H1 (cell line): ENCODE data around the gene OSBP2. TPM values are rescaled to one million over a fixed set of nuclear protein-coding genes. Genes with fewer than 3 reads are reported as not detected.

Experiments
- CTCF ChIA-PET: fragments of 300-600 bp; sonication (Branson Sonifier 250); formaldehyde crosslinking; loops from one replicate; lab custom pipeline; 2021; ENCODE audit not compliant: partially characterized antibody; lab: Charles Lee
- POLR2A ChIA-PET: fragments of 300-600 bp; sonication (Branson Sonifier 250); formaldehyde crosslinking; loops from one replicate; lab custom pipeline; 2021; ENCODE audit warnings: inconsistent platforms; ENCODE audit not compliant: partially characterized antibody; lab: Charles Lee
- DNase-seq, 2 experiments: peaks; one replicate each; pipeline versions ENCODE4 v3.0.0 to v3.0.0-alpha.2; 2010 to 2022; ENCODE audit warnings: low spot score in 2 of 2, low read depth in 1 of 2, mixed read lengths in 1 of 2
- FAIRE-seq: peaks from 2 replicates; lab custom pipeline; 2011; peaks lifted over from hg19 to GRCh38; lab: Jason Lieb, UNC
- H2AFZ ChIP-seq: 2 replicates; pipeline ENCODE4 v1.8.1; 2012; ENCODE audit warnings: low read length, inconsistent platforms
- H2AK5ac ChIP-seq: 2 replicates; pipeline ENCODE4 v1.6.1; 2013; ENCODE audit warnings: low read depth, low read length
- H2BK120ac ChIP-seq: replicated peaks from 2 replicates; pipeline ENCODE3; 2013; ENCODE audit warnings: low read depth, low read length, inconsistent platforms
- H2BK12ac ChIP-seq: 2 replicates; pipeline ENCODE4 v1.6.1; 2013; ENCODE audit warnings: low read depth, low read length
- H2BK15ac ChIP-seq: 2 replicates; pipeline ENCODE4 v1.6.1; 2013; ENCODE audit warnings: low read length
- H2BK20ac ChIP-seq: 2 replicates; pipeline ENCODE4 v1.6.1; 2013; ENCODE audit warnings: low read length
- H2BK5ac ChIP-seq: 2 replicates; pipeline ENCODE4 v1.6.1; 2013; ENCODE audit warnings: low read depth, low read length
- H3K14ac ChIP-seq: 2 replicates; pipeline ENCODE4 v1.6.1; 2013; ENCODE audit warnings: inconsistent platforms; ENCODE audit not compliant: insufficient read length
- H3K18ac ChIP-seq: 2 replicates; pipeline ENCODE4 v1.6.1; 2013; ENCODE audit warnings: low read length; ENCODE audit errors: extremely low read depth
- H3K23ac ChIP-seq: 2 replicates; pipeline ENCODE4 v1.6.1; 2013; ENCODE audit warnings: inconsistent platforms; ENCODE audit not compliant: insufficient read length
- H3K23me2 ChIP-seq: 2 replicates; pipeline ENCODE4 v1.6.1; 2013; ENCODE audit warnings: low read depth, low read length
- H3K27ac ChIP-seq: 2 replicates; pipeline ENCODE4 v1.6.1; 2011; ENCODE audit warnings: low read depth, low read length, inconsistent platforms
- H3K27me3 ChIP-seq, 4 experiments: replicated peaks in 1 of 4; 1 replicate in 1 of 4; 2 replicates in 3 of 4; pipeline versions ENCODE4 v1.6.1 to v1.8.1; 2011 to 2013; ENCODE audit warnings: low read length in 3 of 4, mild to moderate bottlenecking in 3 of 4, inconsistent platforms in 2 of 4, mixed read lengths in 2 of 4, moderate library complexity in 1 of 4; ENCODE audit not compliant: control insufficient read depth in 3 of 4, insufficient read depth in 3 of 4; ENCODE audit errors: extremely low read depth in 1 of 4
- H3K36me3 ChIP-seq, 4 experiments: 2 replicates each; pipeline versions ENCODE4 v1.6.1 to v1.8.1; 2011 to 2013; ENCODE audit warnings: mild to moderate bottlenecking in 4 of 4, low read length in 3 of 4, moderate library complexity in 2 of 4, control low read depth in 1 of 4, inconsistent platforms in 1 of 4; ENCODE audit not compliant: insufficient read depth in 4 of 4, control insufficient read depth in 2 of 4
- H3K4ac ChIP-seq: replicated peaks from 2 replicates; pipeline ENCODE3; 2013; ENCODE audit warnings: low read length, low read depth, mixed read lengths, inconsistent platforms; ENCODE audit not compliant: insufficient read length
- H3K4me1 ChIP-seq, 4 experiments: replicated peaks in 1 of 4; 1 replicate in 1 of 4; 2 replicates in 3 of 4; pipeline versions ENCODE4 v1.6.1 to v1.8.1; 2011 to 2013; ENCODE audit warnings: low read length in 3 of 4, inconsistent platforms in 2 of 4, mixed read lengths in 1 of 4; ENCODE audit not compliant: insufficient read depth in 4 of 4, control insufficient read depth in 3 of 4
- H3K4me2 ChIP-seq, 2 experiments: 2 replicates each; pipeline versions ENCODE4 v1.6.1 to v1.8.1; 2011 to 2013; ENCODE audit warnings: low read depth in 2 of 2, low read length in 2 of 2, control low read depth in 1 of 2, inconsistent platforms in 1 of 2, mild to moderate bottlenecking in 1 of 2; ENCODE audit not compliant: insufficient read depth in 1 of 2
- H3K4me3 ChIP-seq, 4 experiments: fragments of 200-600, 300-600 bp in 1 of 4; sonication (generic), shearing (Covaris generic), sonication (Bioruptor Twin) in 1 of 4; 2 replicates each; pipeline versions ENCODE4 v1.5.1 to v1.8.1; 2011 to 2016; ENCODE audit warnings: low read length in 4 of 4, low read depth in 3 of 4, control low read depth in 2 of 4, inconsistent platforms in 2 of 4, mild to moderate bottlenecking in 2 of 4, mixed read lengths in 1 of 4, moderate library complexity in 1 of 4; ENCODE audit not compliant: insufficient read depth in 2 of 4; ENCODE audit errors: extremely low read depth in 1 of 4
- H3K56ac ChIP-seq: replicated peaks from 2 replicates; pipeline ENCODE3; 2013; ENCODE audit warnings: low read depth, mild to moderate bottlenecking, mixed read lengths, low read length, inconsistent platforms; ENCODE audit not compliant: insufficient read length
- H3K79me1 ChIP-seq: 2 replicates; pipeline ENCODE4 v1.6.1; 2013; ENCODE audit warnings: low read depth, low read length, control low read depth
- H3K79me2 ChIP-seq, 2 experiments: 2 replicates each; pipeline versions ENCODE4 v1.6.1 to v1.8.1; 2012 to 2013; ENCODE audit warnings: low read length in 2 of 2, mild to moderate bottlenecking in 2 of 2, inconsistent platforms in 1 of 2; ENCODE audit not compliant: insufficient read depth in 2 of 2, control insufficient read depth in 1 of 2
- H3K9ac ChIP-seq, 4 experiments: replicated peaks in 1 of 4; 1 replicate in 1 of 4; 2 replicates in 3 of 4; pipeline versions ENCODE4 v1.6.1 to v1.8.1; 2011 to 2013; ENCODE audit warnings: low read depth in 3 of 4, low read length in 3 of 4, control low read depth in 2 of 4, mild to moderate bottlenecking in 2 of 4, moderate library complexity in 2 of 4, inconsistent platforms in 1 of 4; ENCODE audit errors: extremely low read depth in 1 of 4
- H3K9me3 ChIP-seq, 2 experiments: 2 replicates each; pipeline versions ENCODE4 v1.6.1 to v1.8.1; 2012 to 2013; ENCODE audit warnings: mild to moderate bottlenecking in 2 of 2, moderate library complexity in 2 of 2, control low read depth in 1 of 2, inconsistent platforms in 1 of 2, low read depth in 1 of 2, low read length in 1 of 2, mixed read lengths in 1 of 2; ENCODE audit not compliant: insufficient read depth in 2 of 2
- H4K20me1 ChIP-seq, 2 experiments: replicated peaks in 1 of 2; 2 replicates each; pipeline versions ENCODE3 to v1.8.1; 2011 to 2013; ENCODE audit warnings: inconsistent platforms in 2 of 2, low read length in 2 of 2, mild to moderate bottlenecking in 1 of 2; ENCODE audit not compliant: insufficient read depth in 2 of 2, control insufficient read depth in 1 of 2
- H4K5ac ChIP-seq: 2 replicates; pipeline ENCODE4 v1.6.1; 2013; ENCODE audit warnings: low read length, low read depth, mixed read lengths, inconsistent platforms; ENCODE audit not compliant: insufficient read length
- H4K8ac ChIP-seq: 2 replicates; pipeline ENCODE4 v1.8.0; 2013; ENCODE audit warnings: mild to moderate bottlenecking, moderate library complexity, low read length, inconsistent platforms; ENCODE audit not compliant: insufficient read depth; ENCODE audit errors: extremely low read depth
- H4K91ac ChIP-seq: replicated peaks from 2 replicates; pipeline ENCODE3; 2013; ENCODE audit warnings: low read length, mixed read lengths, inconsistent platforms; ENCODE audit not compliant: insufficient read length
- ASH2L ChIP-seq: fragments of 200-600, 300-600 bp; sonication (generic); IDR thresholded peaks from one replicate; pipeline ENCODE4 v1.7.1; 2017; ENCODE audit warnings: low read length
- BACH1 ChIP-seq: IDR thresholded peaks from 2 replicates; pipeline ENCODE4 v1.6.1; 2012; ENCODE audit warnings: low read length, improper control_type of control experiment
- CBX5 ChIP-seq: fragments of 300-800, 300-1000 bp; sonication (generic); IDR thresholded peaks from 2 replicates; pipeline ENCODE4 v1.7.1; 2016; ENCODE audit warnings: antibody characterized with exemption, low read length, low read depth
- CHD2 ChIP-seq: IDR thresholded peaks from 2 replicates; pipeline ENCODE4 v1.6.1; 2012; ENCODE audit warnings: low read length, improper control_type of control experiment
- EGR1 ChIP-seq: IDR thresholded peaks from 2 replicates; pipeline ENCODE4 v1.6.1; 2011; ENCODE audit warnings: low read depth, low read length, borderline replicate concordance
- EP300 ChIP-seq, 2 experiments: IDR thresholded peaks; 1 replicate in 1 of 2; 2 replicates in 1 of 2; pipeline ENCODE4 v1.6.1; 2011 to 2012; ENCODE audit warnings: low read depth in 2 of 2, low read length in 2 of 2, mild to moderate bottlenecking in 2 of 2, borderline replicate concordance in 1 of 2, inconsistent platforms in 1 of 2, moderate library complexity in 1 of 2
- PHF8 ChIP-seq: fragments of 200-600 bp; sonication (generic); conservative IDR thresholded peaks from 2 replicates; pipeline ENCODE4 v1.7.1; 2012; ENCODE audit warnings: low read depth, mild to moderate bottlenecking, inconsistent platforms, low read length, moderate library complexity
- RXRA ChIP-seq: IDR thresholded peaks from 2 replicates; pipeline ENCODE4 v1.6.1; 2011; ENCODE audit warnings: low read depth, mild to moderate bottlenecking, low read length, moderate library complexity; ENCODE audit not compliant: insufficient read depth
- SP1 ChIP-seq: IDR thresholded peaks from 2 replicates; pipeline ENCODE4 v1.6.1; 2011; ENCODE audit warnings: low read depth, low read length
- SP4 ChIP-seq: IDR thresholded peaks from 2 replicates; pipeline ENCODE4 v1.6.1; 2012; ENCODE audit warnings: low read length, inconsistent platforms
- TEAD4 ChIP-seq: IDR thresholded peaks from 2 replicates; pipeline ENCODE4 v1.6.1; 2012; ENCODE audit warnings: low read depth, low read length, inconsistent platforms, mixed read lengths
- YY1 ChIP-seq: IDR thresholded peaks from 2 replicates; pipeline ENCODE4 v1.6.1; 2011; ENCODE audit warnings: low read depth, mild to moderate bottlenecking, low read length
- WGBS, 2 experiments: shearing (Covaris generic) in 1 of 2; methylation state at CpG; one replicate each; pipeline versions ENCODE4 v1.1.6 to v1.1.7; 2013 to 2015; ENCODE audit warnings: low lambda C conversion rate in 2 of 2, mixed read lengths in 2 of 2, inconsistent platforms in 1 of 2, low coverage in 1 of 2, missing lambda C conversion rate in 1 of 2; ENCODE audit not compliant: insufficient replicate concordance in 2 of 2, insufficient coverage in 1 of 2, insufficient read length in 1 of 2; ENCODE audit errors: extremely low coverage in 1 of 2, missing lambda C conversion rate in 1 of 2; 5-methylcytosine and 5-hydroxymethylcytosine counted together
- polyA plus RNA-seq, 7 experiments: library from polyadenylated mRNA; depleted of rRNA in 3 of 7; stranded (reverse) in 5 of 7; unstranded in 2 of 7; fragments of >200 nt in 5 of 7; fragments of 200-250 nt in 2 of 7; gene quantifications; 1 replicate in 5 of 7; 2 replicates in 1 of 7; 4 replicates in 1 of 7; pipeline versions ENCODE4 v1.2.1 to v1.2.3, GENCODE V29; 2011 to 2013; ENCODE audit warnings: missing spikeins in 2 of 7, mixed read lengths in 2 of 7
- total RNA-seq: library from RNA; stranded (reverse); fragmentation: NEBNext Ultra II Directional; extraction: Animal tissue kit (Norgen Biotek cat#: 25700); gene quantifications from 2 replicates; pipeline ENCODE4 v1.2.1, GENCODE V29; 2021
- TF ChIP-seq, protein P1 (sequence below): IDR thresholded peaks from 2 replicates; pipeline ENCODE4 v1.6.1; 2012; ENCODE audit warnings: inconsistent platforms
- TF ChIP-seq, protein P2 (sequence below): IDR thresholded peaks from 2 replicates; pipeline ENCODE4 v1.6.1; 2011; ENCODE audit warnings: low read depth, mild to moderate bottlenecking, low read length; ENCODE audit not compliant: insufficient read depth

Gene OSBP2
- total and polyA plus RNA-seq, 2 of the 8 experiments (the other 6 are each of a cell fraction or from before 2014, with no cell fraction given): 3.4 to 3.7 TPM

DNA sequence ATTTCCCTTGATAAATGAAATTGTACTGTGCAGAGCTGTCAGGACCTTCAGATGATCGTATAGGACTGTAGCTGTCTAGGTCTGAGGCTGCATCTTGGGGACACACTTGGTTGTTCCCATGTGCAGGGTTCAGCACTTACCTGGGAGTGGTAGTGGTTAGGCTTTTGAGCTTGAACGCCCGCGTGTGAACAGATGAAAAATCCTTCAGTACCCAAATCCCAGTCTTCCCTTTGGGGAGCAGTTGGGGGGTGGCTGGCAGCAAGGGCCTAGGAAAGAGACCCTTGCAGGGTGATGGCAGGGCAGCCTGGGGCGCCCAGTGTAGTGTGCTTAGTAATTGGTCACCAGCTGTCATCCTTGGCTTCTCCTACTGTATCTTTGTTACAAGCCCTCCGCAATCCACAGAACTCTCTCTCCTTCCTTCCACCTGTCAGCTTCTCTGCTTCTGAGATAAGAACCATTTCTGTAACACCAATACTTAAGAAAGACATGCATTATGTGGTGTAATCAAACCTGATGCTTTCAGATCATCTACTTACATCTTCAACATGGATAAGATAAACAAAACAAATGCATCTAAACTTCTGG is 209.3 kb downstream of the OSBP2 start:
- H3K23me2 ChIP-seq: no peaks in the 10 kb centered on the region
- CTCF ChIA-PET: interaction anchor here (0.6 to 1.8 kb wide), 4 partner anchors 13 to 349 kb away, joined by 3 to 7 read pairs (median 3); no protein-coding TSS in a partner anchor
- H2BK5ac ChIP-seq: no peak overlapping the region
- peaks cover 3 to 55% (median 20%) of the 10 kb centered on the region in 4 experiments; a peak in 6 of 8 replicates for H3K36me3 ChIP-seq
- no peak overlapping the region for H4K91ac ChIP-seq
- H3K79me1 ChIP-seq: no peaks in the 10 kb centered on the region
- H3K27me3 ChIP-seq: no peaks in the 10 kb centered on the region
- DNase-seq: peak in 1 of 2 experiments; percentile 26
- H3K23ac ChIP-seq: no peak overlapping the region
- H2BK12ac ChIP-seq: no peak overlapping the region
- no peak overlapping the region for H2AFZ ChIP-seq
- H3K4me3 ChIP-seq: no peak overlapping the region
- no peaks in the 10 kb centered on the region for H4K20me1 ChIP-seq
- H3K27ac ChIP-seq: no peak overlapping the region
- H3K4ac ChIP-seq: no peak overlapping the region
- no peak overlapping the region for H2BK15ac ChIP-seq
- no peaks in the 10 kb centered on the region for H3K79me2 ChIP-seq
- 94% methylated on average over 6 of the region's 6 CpGs; no CpG with 5 or more reads in 1 of the 2 experiments for WGBS, 2 experiments
- no peak overlapping the region for H2BK120ac ChIP-seq
- no peak overlapping the region for H4K8ac ChIP-seq
- H3K18ac ChIP-seq: no peak overlapping the region
- H3K4me2 ChIP-seq: no peak overlapping the region
- no peak overlapping the region for H2BK20ac ChIP-seq
- H3K4me1 ChIP-seq: no peaks in the 10 kb centered on the region
- no peak overlapping the region for H3K9ac ChIP-seq
- no peak overlapping the region for H4K5ac ChIP-seq
- FAIRE-seq: no peak
- H3K9me3 ChIP-seq: no peaks in the 10 kb centered on the region
- POLR2A ChIA-PET: interaction anchor here (0.7 to 1.1 kb wide), 2 partner anchors 8 to 10 kb away, joined by 3 read pairs; no protein-coding TSS in a partner anchor
- no peak overlapping the region for H2AK5ac ChIP-seq
- no peak overlapping the region for H3K14ac ChIP-seq
- no peak overlapping the region for H3K56ac ChIP-seq
- TF ChIP-seq EGR1: no peak
- TF ChIP-seq SP4: no peak
- TF ChIP-seq CBX5: no peak
- no peak for TF ChIP-seq SP1
- no peak for TF ChIP-seq EP300 (IDR thresholded peaks at IDR 0.05; ENCODE audit: borderline replicate concordance in 1 of 2, low read depth in 2 of 2, low read length in 2 of 2)
- no peak for TF ChIP-seq RXRA
- no peak for TF ChIP-seq BACH1
- no peak for TF ChIP-seq ASH2L
- TF ChIP-seq PHF8: no peak
- no peak for TF ChIP-seq CHD2
- no peak for TF ChIP-seq TEAD4
- TF ChIP-seq, protein P1, sequence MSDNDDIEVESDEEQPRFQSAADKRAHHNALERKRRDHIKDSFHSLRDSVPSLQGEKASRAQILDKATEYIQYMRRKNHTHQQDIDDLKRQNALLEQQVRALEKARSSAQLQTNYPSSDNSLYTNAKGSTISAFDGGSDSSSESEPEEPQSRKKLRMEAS: no peak
- TF ChIP-seq, protein P2, sequence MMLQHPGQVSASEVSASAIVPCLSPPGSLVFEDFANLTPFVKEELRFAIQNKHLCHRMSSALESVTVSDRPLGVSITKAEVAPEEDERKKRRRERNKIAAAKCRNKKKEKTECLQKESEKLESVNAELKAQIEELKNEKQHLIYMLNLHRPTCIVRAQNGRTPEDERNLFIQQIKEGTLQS: no peak
- TF ChIP-seq YY1: no peak
